ENCODE measurements around the gene KCNK10.

KCNK10 gene

DNA sequence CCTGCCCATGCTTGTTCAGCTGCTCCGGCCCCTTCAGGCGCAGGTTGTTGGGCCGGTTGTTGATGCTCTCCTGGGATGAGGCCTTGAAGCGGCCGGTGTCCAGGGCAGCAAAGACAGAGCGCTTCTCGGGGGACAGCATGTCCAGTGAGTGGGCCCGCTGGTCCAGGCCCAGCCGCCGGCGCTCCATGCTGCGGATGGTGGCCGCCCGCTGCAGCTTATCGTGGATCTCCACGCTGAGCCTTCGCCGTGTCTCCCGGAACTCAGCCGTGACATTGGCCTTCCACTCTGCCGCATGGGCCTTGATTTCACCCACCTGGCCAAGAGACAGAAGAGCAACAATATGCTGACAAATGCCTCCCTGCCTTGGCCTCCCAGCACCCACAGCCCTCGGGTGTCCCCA, 137.2 kb downstream of the KCNK10 start:
- DNase-seq (ENCODE audit: low read depth in 2 of 2): no peak

DNA sequence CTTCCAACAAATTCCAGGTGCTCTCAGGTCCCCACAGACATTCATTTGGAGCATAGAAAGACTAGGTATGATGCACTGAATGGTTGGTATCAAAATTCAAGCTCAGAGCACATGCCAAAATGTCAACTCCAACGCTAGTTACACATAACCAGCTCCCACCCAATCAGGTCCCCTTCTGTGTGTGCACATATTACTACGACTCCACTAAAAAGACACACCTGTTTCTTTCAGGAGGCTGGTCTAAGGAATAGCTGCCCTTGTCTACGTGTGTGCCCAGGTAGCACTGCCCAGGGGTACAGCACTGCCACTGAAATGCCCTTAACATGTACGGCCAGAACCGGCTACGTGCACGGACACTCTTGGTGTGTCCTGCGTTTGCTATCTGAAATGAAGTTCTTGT, 138.1 kb downstream of the KCNK10 start:
- no peak for DNase-seq (ENCODE audit: low read depth in 2 of 2)

DNA sequence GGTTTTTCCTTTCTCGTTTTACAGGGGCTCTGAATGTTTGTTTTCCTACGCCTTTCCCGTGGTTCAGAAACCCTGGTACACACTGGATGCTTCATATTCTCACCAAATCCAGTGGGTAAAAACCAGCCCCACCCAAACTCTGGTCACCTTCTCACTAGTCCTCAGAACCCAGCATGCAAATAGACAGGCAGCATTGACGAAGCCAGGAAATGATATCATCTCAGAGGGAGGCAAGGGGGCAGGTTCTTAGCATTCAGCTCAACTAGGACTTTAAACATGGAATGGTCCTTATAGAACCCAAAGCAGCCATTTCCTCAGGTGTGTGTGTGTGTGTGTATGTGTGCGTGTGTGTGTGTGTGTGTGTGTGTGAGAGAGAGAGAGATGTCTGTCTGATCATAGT, 142.0 kb downstream of the KCNK10 start:
- no peak for DNase-seq (ENCODE audit: low read depth in 2 of 2)

DNA sequence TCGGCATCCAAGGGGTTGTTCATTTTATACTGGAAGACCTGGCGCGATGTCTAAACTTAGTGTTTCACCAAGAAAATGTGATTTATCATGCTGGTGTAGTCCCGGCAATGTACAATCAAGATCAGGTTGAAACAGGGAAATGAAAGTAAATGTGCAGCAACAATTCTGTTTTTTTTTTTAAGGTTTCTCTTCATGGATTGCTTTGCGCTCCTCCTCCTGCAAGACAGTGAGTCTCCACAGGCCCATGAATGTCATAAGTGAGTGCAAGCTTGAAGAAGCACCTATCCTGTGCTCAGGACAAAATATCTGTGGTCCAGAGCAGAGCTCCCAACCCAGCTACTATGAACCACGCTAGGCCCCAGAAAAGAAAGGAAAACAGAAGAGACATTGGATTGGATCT, 143.4 kb downstream of the KCNK10 start:
- no peak for DNase-seq (ENCODE audit: low read depth in 2 of 2)

DNA sequence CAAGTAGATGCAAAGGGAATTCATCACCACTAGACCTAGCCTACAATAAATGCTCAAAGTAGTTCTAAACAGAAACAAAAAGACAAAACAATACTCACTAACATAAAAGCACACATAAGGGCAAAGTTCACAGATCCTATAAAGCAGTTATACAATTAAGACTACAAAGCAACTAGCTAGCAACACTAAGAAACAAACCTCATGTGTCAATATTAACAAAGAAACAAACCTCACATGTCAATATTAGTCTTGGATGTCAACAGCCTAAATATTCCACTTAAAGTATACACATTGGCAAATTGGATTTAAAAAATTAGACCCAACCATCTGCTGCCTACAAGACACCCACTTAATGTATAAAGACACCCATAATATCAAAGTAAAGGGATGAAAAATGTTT, 152.7 kb downstream of the KCNK10 start:
- no peak for DNase-seq (ENCODE audit: low read depth in 2 of 2)

DNA sequence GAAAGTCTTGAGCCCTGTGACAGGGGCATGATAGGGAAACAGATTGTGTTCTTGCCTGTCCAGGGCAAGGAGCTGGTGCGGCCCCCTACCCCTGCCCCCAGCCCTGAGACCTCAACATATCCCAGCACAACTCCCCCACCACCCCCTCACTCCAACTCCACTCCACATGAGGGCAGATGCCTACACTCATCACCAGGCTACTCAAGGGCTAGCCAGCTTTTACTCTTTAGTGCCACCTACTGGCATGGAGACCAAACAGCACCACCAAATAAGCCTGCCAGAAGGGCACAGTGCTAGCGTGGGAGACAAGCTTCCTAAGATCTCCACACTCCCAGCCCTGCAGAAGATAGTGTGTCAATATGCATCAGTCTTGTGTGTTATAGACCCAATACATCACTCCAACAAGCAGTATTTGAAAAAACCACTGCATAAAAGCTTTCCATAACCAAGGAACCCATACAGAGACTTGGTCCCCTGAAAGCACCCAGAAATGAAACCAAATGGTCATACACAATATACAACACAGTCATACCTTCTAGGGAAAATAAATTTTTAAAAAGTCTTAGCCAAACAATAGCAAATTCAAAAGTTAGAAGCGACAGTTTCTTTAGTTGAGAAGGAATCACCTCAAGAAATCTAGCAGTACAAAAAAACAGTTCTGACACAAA, 154.4 kb downstream of the KCNK10 start:
- peak; percentile 31 to 38 for DNase-seq (ENCODE audit: low read depth in 2 of 2)

DNA sequence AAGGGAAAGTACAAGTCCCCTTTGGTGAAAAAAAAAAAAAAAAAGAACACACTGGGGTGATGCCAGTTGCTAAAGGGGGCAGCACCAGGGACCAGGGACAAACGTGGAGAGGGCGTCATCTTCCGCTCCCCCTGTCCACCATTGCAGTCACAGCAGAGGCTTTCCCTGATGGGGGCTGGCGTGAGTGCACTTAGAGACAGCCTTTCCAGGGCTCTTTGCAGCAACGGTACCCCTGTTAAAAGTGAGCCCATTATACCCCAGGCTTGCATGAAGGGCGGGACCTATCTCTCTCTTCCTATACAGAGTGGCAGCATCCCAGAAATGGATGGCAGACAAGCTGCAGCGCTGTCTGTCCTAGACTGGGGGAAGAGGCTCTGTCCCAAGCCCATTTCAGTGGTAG, 155.0 kb downstream of the KCNK10 start:
- no peak for DNase-seq (ENCODE audit: low read depth in 2 of 2)

DNA sequence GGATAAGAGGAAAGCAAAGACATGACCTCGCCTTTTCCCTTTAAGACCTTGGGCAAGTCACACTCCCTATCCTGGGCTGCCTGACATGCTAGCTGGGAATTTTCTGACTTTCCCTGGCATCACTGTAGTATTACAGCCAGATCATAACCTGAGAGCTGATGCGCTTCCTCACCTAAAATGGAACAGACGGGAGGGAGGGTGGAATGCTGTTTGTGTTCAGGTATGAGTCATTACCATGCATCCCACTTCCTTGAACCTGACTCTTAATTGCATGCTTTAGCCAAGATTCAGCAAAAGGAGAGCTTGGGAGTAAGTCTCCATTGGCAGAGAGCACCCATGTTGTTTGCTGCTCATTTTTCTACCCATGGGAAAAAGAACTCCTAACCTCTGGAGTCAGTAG, 156.5 kb downstream of the KCNK10 start:
- no peak for DNase-seq (ENCODE audit: low read depth in 2 of 2)

DNA sequence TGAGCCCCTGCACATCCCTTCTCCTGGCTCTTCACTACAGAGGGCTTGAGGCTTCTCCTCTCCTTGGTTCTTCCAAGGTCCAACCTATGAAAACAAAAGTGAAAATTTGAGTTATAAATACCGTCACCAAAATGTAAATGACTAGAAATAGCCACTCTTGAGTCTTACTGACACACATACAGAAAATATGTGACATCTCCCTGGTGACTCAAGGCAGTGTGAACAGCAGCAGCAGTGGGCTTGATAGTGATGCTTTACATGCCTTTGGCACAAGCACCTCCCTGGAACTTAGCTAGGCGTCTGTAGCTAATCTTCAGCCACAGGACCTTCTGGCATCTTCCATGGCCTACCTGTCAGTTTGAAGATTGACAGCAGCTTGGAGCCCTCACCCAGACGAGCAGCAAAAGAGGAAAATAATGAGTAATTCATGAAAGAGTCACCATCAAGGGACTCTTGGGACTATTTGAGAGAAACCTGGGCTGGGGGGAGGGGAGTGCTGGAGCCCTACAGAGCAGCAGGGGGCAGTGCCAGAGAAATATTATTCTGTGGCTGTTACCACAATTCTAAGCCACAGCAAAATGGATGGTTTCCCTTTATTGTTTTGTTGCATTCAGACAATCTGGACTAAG, 158.0 kb downstream of the KCNK10 start:
- DNase-seq (ENCODE audit: low read depth in 2 of 2): no peak

DNA sequence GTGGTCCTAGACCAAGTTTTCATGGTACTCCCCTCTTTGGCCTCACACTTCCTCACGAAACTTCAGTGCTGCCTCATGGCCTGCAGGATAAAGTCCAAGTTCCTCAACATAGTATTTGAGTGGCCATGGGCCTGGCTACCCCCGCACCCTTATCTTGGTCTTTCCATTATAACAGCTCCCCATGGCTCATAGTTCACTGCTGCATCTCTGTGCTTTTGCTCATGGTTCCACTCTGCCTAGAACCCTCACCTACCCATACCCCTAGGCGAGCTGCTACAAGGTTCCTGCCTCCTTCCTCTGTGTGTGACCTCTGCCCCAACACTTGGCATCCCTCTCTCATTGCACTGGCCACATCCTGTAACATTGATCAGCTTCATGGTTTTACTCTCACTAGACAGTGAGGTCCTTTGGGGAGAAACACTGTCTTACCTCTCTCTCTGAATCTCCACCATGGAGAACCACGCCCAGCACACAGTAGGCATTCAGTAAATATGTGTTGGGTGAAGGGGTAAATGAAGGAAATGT, 159.3 kb downstream of the KCNK10 start:
- DNase-seq (ENCODE audit: low read depth in 2 of 2): no peak

DNA sequence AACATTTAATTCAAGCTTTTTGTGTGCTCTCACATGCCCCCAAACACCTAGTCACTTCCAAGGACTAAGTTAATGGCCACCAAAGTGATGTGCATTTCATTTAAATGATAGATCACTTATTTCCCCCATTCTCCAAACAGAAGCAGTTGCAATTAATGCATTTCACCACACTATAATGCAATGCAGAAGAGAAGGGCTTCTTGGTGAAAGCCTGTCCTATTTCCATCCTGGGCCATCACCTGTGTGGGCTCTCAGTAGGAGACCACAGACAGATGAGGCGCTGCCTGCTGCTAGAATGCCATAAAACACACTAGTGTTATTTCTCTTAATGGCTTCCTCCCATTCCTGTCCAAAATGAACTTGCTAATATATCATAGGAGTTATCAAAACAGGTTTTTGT, 166.9 kb downstream of the KCNK10 start:
- DNase-seq (ENCODE audit: low read depth in 2 of 2): no peak

DNA sequence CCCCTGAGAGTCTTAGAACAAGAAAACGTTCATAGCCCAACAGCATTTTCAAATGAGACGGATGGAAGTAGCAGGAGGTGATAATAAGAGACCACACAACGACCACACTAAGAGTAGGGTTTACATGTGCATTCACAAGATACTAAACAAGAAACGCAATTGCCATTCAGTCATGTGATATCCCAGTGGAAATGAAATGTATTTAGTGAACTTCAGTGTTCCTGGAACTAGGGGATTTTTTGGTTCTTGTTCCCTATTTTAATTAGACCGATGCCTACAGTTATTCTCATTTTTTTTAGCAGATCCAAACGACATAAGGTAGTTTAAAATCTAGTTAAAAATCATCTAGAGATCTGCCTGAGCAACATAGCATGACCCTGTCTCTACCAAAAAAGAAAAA, 168.1 kb downstream of the KCNK10 start:
- DNase-seq (ENCODE audit: low read depth in 2 of 2): no peak

DNA sequence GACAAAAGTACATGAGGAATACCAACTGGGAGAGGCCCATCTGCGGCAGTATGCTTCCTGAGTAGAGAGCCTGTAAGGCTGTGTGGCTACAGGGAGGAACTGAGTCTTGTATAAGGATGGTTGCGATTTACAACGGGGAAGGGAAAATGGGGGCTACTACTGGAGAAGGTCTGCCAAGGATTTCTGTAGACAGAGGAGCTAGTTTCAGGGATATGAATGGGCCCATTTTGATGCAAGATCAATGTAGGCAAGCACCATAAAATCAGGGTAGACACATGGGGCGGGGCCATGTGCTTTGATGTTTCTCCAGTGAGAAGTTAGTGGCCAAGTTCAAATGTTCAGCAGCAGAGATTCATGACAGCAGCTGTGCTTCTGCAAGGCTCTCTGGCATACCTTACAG, 168.7 kb downstream of the KCNK10 start:
- no peak for DNase-seq (ENCODE audit: low read depth in 2 of 2)

DNA sequence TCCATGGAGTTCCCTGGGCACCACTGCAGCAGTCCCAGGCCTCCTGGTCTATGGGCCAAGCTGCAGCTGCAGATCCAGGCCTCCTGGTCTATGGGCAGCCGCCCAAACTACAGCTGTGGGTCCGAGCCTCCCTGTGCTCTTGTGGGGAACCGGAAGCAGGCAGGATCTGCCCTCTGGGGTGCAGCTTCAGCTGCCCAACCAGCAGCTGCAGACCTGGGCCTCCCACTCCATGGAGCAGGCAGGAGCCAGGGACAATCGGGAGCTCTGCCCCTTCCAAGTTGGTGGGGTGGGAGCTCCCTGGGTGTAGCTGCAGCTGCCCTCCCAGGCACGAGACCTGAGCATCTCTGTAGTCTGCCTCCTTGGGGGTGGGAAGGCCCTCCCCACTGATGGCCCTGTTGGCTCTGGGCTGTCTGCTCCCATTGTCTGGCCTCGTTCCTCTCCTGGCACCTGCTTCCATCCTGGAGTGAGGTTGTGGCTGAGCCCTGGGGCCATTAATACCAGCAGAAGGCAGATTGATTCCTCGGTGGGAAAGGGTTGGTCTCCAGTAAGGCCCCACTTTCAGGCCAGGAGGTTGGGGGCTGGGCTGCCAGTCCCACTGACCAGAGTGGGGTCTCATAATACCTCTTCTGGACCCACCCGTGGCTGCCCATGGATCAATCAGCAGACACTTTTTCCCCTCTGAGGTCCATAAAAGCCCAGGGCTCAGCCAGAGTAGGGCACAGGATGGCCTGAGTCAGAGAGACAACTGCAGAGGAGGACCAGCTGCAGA, 176.0 kb downstream of the KCNK10 start:
- no peak for DNase-seq (ENCODE audit: low read depth in 2 of 2)

DNA sequence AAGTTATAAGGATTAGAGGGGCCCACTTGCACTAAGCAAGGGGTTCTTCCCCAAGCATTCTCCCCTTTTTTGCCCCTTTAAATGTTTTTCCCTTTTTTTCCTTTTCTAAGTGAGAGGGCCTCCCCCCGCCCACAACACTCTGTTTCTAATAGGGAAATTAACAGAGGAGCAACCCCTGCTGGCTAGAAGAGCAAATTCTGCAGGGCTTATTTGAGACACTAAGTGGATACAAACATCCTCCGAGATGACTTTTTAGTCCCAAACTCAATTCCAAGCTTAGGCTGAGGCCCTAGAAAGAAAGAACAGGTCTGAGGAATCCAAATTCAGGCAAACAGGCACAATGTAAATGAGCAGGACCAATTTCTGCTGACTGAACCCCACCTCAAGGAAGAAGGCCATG, 179.3 kb downstream of the KCNK10 start:
- no peak for DNase-seq (ENCODE audit: low read depth in 2 of 2)

DNA sequence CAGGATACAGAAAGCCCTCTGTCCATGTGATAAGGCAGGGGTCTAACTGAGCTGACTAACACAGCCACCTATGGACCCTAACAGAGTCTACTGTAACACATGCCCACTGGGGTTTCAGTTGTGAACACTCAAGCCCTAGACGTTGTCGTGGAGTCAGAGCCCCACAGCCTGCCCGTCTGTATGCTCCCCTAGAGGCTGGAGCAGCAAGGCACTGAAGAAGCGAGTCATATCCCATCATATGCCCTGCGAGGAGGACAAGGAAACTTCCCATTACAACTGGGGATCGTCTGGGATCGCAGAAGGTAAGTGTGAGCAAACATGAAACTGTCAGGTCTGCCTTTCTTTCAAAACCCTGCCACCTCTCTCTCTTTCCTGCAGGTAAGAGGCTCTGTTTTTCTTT, 180.1 kb downstream of the KCNK10 start:
- DNase-seq (ENCODE audit: low read depth in 2 of 2): no peak

DNA sequence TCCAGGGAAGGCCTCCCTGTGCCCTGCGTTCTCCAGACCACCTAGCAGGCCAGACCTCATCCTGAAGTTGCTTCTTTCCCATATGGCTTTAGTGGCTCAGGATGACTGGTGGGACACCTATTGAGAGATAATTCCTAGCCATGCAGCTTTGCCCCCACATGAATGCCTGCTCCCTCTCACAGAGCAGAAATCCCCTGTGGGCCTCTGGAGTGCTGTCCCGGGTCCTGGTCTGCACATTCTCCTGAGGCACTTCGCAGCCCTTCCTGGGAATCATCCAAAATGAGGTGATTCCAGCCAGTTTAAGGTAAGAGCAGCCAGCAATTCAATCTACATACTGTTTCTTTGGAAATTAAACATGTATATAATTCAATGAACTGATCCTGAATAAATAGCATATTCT, 182.2 kb downstream of the KCNK10 start:
- no peak for DNase-seq (ENCODE audit: low read depth in 2 of 2)

DNA sequence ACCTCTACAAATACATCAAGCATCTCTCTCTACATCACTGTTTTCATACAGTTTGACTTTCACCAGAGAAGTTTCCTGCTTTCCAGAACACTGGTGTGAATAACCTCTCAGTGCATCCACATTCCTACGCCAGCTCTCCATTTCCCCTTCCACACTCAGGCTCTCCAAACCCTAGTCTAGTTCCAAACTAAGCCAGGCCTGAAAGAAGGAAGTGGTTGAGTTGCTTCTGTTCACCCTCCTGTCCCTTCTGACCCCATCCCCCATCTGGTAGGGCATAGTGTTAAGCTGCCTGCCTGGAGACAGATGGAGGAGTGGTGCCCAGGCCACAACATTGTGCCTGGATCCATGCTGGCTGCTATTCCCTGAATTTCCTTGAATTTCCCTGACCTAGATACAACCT, 185.7 kb downstream of the KCNK10 start:
- DNase-seq (ENCODE audit: low read depth in 2 of 2): no peak
